ENCODE data around the gene HTD2.

Gene HTD2

GRCh38 chr3:58305882-58306711, at the start of gene HTD2, which contains the start of gene RPP14:
Gene HTD2 (plus strand): TSS chr3:58306520. CDS start chr3:58317614, 11,094 bp downstream.
Gene RPP14 (plus strand): TSS chr3:58306245. CDS start chr3:58310330, 4,085 bp downstream.
- peak; percentile 98 for TF ChIP-seq CTCF (IDR thresholded peaks at IDR 0.05)

- no peak for TF ChIP-seq CTCF (IDR thresholded peaks at IDR 0.05)
Measured at GRCh38 chr3:58258392-58259055, 47.8 kb upstream of the HTD2 start.

DNA sequence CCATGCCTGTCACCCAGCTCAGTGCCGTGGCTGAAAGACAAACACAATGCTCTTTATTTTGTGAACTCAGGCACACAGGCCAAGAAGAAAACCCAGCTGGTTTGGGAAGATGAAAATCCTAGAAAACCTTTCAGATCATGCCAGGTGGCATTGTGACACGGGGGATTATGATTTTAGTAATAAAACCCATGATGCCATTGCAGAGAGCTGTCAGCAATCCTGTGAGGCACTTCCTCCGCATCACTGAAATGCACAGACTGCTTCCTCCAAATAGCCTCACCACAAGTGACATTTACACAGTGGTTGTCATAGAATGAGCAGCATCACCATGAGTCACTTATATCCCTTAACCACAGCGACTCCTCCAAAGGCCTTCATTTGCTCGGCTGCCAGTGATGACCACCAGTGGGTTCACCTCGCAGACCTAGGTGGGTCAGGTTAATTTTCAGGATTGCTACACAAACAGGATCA, 46.0 kb upstream of the HTD2 start:
- no peak for TF ChIP-seq CTCF (IDR thresholded peaks at IDR 0.05)

DNA sequence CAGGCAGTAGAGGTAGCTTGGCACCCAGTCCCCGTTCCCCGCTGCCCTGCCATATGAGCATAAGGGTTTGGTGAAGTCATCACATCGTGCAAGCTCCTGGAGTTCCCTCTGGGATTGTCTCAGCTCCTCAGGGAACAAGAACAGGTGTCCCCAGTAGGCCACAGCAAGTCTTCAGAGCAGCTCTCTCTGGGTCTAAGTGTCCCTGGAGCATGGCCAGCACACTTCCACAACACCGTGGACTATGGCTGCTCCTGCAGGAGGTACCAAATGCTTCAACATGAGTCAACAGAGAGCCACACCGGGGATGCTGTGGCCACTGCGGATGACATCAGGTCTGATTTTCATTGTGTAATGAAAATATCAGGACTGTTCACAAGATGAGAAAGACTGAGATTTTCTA, 45.6 kb upstream of the HTD2 start:
- TF ChIP-seq CTCF (IDR thresholded peaks at IDR 0.05): no peak

DNA sequence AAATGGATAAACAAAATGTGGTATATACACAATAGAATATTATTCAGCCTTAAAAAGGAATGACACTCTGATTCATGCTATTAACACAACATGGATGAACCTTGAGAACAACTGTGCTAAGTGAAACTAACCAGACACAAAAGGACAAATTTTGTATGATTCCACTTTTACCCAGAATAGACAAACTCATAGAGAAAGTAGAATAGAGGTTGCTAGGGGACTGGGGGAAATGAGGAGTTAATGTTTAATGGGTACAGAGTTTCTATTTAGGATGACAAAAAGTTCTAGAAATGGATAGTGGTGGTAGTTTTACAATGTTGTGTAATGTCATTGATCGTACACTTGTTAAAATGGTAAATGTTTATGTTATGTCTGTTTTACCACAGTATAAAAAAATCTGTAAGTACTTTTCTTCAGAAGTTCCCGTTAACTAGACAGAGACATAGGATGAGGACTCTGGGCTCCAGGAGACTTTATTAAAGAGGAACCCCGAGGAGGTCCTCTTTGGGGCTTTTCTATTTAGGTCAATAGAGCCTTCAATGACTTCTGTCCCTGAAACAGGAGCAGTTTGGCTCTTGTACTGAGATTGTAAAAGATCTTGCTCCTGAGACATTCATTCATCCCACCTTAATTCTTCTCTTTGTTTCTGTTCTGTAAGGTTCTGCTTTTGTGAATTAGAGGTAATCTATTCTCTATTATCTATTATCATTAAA, 44.2 kb upstream of the HTD2 start:
- no peak for TF ChIP-seq CTCF (IDR thresholded peaks at IDR 0.05)

DNA sequence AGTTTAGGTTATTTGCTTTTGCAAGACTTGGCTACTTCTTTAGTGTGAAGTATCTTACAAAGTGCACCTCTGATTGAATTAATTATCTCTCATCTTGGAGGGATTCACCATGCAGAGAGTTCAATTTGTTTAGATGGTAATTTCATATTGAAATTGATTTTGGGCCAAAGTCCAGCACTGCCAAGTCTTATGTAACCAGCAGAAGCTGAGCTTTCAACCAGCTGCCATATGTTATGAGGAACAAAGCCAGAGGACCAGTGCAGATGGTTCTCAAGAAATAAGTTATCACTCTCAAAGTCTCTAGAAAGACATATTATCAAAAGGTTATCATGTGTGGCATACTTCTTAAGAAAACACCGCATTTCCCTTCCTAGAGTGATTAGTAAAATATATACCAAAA, 39.7 kb upstream of the HTD2 start:
- no peak for TF ChIP-seq CTCF (IDR thresholded peaks at IDR 0.05)

DNA sequence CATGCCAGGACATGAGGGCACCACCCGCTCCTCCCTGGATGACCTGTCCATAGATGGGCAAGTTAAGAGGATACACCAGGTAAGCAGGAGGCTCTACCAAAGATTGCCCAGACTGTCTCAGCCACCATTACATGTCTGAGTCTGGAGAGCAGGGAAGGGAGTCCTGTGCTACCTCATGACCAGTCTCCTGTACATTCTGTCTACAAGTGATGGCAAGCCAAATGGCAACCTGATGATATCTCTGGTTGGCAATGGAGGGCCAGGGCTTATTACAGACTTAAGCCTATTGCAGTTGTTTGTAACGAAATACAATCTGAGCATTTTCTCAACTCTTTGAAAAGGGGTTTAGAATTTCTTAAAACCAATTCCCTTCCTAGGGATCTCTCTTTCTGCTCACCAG, 37.0 kb upstream of the HTD2 start:
- no peak for TF ChIP-seq CTCF (IDR thresholded peaks at IDR 0.05)

All from LNCAP (cell line).